ENCODE results near the gene LYL1.

- TF ChIP-seq POLR2A (IDR thresholded peaks at IDR 0.05; ENCODE audit: low read depth, low read length) (no peak), SPI1 (IDR thresholded peaks at IDR 0.05; ENCODE audit: low read depth, low read length) (no peak), TAF1 (IDR thresholded peaks at IDR 0.05; ENCODE audit: low read depth, low read length) (no peak)
Measured at GRCh38 chr19:13103581-13104359, 1.1 kb upstream of the LYL1 start.

Measured in GM12891 (cell line).